NCI-H2029 (cell line): Measurements from ENCODE around the gene ERMN.
"Not testable (repeated sequence)": the region's sequence is repeated elsewhere in the genome, so short reads cannot be mapped to it uniquely, and the experiment has no call there.

Source experiments
- DNase-seq: peaks from one replicate; lab custom pipeline; 2025; lab: John Stamatoyannopoulos, UW

Gene ERMN, protein sequence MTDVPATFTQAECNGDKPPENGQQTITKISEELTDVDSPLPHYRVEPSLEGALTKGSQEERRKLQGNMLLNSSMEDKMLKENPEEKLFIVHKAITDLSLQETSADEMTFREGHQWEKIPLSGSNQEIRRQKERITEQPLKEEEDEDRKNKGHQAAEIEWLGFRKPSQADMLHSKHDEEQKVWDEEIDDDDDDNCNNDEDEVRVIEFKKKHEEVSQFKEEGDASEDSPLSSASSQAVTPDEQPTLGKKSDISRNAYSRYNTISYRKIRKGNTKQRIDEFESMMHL

DNA sequence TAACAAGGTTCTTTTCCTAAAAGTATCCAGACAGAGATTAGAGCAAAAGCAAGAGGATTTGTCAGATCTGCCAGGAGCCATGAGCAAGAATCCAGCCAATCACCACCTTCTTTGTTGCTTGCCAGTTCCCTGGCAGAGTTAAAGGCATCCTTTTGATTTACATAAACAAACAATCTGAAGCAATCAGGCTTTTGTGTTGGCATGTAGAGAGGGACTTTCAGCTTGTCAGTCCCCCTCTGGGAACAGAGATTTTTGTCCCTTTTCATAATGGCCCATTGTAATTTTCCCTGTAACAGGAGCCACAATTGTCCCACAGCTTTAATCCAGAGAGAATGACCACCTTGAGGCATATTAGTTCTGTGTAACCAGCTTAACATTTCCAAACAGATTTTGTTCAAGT, at the start of gene ERMN:
TSS of gene ERMN (minus strand) at position 39 of the 400 bp plus-strand sequence. CDS start 182 bp downstream, outside the sequence.
- DNase-seq, result no peak

DNA sequence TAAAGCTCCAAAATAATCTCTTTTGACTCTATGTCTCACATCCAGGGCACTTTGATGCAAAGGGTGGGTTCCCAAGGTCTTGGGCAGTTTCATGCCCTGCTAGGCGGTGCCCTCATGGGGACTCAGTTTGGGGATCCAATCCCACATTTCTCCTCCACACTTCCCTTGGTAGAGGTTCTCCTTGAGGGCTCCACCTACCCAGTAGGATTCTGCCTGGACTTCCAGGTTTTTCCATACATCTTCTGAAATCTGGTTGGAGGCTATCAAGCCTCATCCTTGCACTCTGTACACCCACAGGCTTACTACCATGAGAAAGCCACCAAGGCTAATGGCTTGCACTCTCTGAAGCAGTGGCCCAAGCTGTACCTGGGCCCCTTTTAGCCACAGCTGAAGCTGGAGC, 49.8 kb upstream of the ERMN start:
- DNase-seq, result no peak

DNA sequence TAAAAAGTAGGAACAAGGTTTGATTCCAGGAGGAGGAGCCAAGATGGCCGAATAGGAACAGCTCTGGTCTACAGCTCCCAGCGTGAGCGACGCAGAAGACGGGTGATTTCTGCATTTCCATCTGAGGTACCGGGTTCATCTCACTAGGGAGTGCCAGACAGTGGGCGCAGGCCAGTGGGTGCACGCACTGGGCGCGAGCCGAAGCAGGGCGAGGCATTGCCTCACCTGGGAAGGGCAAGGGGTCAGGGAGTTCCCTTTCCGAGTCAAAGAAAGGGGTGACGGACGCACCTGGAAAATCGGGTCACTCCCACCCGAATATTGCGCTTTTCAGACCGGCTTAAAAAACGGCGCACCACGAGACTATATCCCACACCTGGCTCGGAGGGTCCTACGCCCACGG, 42.9 kb upstream of the ERMN start:
- DNase-seq, result not testable (repeated sequence)

DNA sequence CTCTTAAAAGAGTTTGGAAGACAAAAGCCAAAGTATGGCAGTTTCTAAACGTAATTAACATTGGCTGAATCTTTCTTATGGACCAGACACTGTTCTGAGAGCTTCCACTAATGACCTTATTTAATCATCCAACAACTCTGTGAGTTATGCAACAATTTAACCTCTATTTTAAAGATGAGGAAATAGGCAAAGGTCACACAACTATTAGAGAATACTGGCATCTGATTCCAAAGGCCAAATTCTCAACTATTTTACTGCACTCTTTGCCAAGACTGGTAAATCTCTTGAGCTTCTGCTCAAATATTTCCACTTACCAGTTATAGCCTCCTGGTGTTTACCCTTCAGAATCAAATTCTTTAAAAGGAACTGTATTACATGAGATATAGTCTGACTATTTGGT, 42.1 kb upstream of the ERMN start:
- no peak for DNase-seq

DNA sequence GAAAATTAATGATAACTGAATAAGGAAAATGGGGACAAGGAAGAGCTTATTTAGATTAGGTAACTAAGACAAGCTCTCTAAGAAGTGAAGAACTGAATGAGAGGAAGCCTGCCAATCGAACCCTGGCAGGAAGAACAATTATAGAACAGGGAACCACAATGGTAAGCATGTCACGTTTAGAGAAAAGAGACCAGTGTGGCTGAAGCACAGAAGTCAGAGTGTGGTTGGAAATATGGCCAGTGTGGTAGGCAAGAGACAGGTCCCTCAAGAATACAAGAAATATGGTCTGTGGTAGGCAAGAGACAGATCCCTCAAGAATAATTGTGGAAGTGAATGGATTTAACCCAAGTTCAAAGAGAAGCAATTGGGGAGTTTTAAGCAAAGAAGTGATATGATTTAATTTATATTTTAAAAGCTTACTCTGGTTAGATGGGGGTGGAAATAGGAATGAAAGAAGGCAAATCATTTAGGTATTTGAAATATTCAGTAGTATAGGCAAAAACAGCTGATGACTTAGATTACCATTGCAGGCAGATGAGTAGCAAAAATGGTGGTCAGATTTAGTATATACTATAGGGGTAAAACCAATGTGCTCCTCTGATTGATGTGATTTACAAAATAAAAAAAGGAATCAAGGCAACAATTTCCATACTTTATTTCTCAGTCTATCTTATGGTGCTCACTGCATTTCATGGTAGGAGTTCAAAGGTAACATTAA, 38.8 kb upstream of the ERMN start:
- no peak for DNase-seq

DNA sequence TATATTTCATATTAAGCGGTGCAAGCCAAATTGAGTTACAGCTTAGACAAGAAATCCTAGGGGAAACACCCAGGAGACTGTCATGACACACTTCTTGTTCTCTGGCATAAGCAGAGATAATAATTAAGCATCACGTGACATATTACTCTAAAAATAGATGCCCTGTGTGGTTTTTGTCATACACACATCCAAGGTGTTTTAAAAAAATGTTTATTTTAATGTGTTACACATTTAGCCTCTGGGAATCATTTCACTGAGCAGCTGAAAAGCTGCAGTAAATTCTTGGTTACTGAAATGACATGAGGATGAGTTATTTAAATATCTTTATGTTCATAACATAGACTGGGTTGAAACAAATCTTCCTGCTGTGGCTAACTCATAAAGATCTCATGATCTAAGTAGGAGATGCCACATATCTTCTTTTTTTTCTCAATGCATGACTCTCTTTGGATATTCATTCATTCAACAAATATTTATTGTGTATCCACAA, 38.0 kb upstream of the ERMN start:
- no peak for DNase-seq

DNA sequence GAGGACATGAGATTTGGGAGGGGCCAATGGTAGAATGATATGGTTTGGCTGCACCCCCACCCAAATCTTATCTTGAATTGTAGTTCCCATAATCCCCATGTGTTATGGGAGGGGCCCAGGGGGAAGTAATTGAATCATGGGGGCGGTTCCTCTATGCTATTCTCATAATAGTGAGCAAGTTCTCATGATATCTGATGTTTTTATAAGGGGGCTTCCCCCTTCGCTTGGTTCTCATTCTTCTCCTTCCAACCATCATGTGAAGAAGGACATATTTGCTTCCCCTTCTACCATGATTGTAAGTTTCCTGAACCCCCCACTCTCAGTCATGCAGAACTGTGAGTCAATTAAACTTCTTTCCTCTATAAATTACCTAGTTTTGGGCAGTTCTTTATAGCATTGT, 37.0 kb upstream of the ERMN start:
- DNase-seq, result no peak

DNA sequence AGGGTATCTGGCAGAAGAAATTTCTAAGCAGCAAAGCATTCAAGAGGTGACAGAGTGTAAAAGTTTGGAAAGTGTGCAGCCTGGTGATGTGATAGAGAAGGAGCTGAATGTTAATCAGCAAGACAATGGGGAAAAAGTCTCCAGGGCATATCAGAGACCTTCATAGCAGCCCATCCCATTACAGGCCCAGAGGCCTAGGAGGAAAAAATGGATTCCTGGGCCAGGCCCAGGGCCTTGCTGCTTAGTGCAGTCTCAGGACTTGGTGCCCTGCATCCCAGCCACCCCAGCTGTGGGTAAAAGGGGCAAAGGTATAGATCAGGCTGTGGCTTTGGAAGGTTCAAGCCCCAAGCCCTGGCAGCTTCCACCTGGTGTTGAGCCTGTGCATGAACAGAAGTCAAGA, 35.9 kb upstream of the ERMN start:
- no peak for DNase-seq

DNA sequence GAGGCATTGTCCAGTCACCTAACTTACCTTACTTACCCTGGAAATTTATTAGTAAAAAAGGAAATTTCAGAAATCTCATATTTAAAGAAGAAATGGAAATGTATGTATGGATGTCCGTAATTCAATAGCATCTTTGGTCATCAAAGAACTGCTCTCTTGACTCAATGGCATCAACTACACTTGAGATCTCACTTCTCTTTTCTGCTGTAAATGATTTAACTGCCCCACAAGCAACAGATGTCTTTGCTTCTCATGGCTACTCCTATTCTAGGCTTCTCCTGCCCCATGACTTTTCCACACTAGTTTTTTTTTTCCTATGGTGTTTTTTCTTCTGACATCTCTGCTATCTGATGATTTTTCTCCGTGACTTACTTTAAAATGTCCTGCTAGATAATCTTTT, 34.0 kb upstream of the ERMN start:
- no peak for DNase-seq

DNA sequence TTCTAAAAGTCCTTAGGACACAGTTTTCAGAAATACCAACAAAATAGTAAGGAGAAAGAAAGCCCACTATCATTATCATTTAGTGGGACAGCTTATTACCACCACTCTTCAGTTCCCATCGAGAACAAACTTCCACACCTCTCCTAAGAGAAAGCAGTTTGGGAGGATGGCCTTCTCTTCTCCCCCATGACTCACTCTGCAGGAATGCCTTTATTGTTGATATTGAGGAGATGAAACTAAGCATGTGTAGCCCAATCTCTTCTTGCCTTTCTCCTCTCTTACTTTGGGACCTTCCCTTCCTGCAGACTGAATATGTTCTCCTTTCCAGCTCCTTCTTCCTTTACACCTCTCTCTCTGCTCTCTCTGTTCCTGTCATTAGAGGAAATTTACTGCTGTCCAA, 30.0 kb upstream of the ERMN start:
- no peak for DNase-seq

DNA sequence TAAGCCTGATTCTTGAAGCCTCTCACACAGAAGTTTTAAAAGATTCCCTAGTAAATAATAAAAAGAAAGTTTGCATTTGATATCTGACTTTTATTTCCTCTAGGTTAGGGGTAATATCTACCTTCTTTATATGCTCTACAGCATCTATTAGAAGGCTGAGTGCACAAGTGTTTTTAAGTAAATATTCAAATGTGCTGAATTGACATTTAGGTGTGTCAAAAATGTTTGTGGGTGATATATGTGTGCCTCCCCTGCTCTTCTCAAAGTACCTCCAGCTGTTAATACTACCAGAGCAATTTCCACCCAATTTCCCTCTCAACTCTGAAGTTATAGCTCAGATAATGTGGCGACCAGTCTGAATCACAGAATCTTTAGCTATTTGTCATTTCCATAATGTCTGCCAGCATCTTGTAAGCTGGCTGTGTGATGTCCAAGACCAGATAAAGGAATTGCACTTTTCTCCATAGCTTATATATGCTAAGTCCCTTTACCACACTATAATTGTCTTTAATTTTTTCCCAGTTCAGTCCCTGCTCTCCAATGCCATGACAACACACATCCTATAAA, 24.4 kb upstream of the ERMN start:
- DNase-seq, result no peak

DNA sequence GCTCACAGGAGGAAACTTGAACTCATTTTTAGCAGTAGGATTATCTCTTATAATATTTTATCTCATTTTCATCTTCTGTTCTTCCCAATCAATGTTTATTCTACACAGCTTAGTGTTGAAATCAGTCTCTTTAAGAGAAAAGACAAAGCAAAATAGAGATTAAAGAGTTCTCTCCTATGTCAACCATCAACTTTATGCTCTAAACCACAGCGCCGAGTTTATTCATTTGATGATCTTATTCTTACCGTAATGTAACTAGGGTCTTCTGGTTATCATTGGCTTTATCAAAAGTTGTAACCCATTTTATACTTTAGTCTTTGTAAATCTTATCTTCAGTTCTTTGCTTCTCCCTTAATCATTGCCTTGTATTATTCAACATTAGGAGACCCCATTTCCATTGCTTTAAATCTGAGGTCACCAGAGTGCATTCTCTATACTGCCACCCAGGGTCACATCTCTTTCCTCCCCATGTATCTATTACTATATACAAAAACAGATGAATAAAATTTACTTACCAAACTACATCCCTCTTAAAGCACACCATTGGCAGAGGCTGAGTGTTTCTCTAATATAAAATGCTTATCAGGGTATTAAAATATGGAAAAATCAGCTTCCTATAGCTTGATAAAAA, 22.8 kb upstream of the ERMN start:
- no peak for DNase-seq

DNA sequence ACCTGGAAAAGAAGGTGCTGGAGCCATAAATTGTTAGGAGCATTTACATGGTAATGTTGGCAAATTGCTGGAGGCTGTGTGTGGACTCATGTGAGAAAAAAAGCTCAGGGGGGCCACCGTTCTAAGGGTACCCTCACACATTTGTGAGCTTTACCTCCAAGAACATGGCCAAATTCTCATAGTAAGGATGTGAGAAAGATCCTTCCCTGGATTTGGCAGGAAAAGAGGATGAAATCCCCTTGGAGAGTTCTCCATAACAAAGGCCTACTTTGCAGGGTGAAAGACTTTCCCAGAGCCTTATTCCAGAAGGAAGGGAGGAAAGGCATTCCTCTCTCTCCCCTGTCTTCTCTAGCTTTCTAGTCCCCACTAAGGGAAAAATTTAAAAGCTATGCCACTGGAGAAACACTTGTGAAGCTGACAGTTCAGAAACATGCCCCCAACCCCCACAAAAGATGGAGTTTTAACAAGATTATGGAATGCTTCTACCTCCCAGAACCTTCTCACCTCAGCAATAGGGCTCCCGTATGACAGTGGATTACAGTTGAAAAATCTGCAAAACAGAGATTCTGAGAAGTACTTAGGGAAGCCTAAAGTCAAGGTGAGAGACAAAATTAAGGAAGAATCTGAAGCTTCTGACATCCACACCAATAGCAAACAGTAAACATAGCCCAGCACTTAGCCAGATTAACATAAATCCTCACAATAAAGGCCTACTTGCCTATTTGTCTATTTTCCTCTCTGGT, 20.2 kb upstream of the ERMN start:
- no peak for DNase-seq

DNA sequence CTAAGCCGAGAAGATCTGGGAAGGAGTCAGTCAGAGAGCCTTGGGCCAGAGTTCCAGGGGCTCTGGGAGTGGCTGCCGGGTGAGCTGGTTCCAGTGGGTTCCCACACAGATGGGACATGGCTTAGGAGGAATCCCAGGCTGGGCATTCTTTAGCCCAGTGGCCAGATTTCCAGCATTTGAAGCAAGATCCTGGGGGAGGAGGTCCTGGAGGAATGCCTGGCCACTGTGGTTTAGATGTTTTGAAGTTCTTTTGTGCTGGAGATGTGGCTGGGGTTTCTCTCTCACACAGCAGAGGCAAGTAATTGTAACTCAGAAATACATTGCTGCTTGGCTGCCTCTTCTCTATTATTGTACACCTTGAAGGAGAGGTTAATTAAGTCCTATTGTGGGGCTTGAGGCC, 15.8 kb upstream of the ERMN start:
- DNase-seq, result not testable (repeated sequence)

DNA sequence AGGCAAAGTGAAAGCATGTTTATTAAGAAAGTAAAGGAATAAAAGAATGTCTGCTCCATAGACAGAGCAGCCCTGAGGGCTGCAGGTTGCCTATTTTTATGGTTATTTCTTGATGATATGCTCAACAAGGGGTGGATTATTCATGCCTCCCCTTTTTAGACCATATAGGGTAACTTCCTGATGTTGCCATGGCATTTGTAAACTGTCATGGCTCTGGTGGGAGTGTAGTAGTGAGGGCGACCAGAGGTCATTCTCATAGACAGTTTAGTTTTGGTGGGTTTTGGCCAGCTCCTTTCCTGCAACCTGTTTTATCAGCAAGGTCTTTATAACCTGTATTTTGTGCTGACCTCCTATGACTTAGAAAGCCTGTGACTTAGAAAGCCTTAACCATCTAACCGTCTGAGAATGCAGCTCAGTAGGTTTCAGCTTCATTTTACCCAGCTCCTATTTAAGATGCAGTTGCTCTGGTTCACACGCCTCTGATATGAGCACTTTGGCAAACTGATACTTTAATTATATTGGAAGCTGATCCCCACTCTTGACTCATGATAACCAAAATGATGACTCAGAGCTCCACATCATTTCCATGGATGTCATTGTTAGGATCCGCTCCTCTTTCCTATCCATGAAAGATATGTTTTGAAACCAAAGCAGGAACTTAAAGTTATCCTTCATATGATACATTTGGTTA, 14.5 kb upstream of the ERMN start:
- DNase-seq, result no peak

DNA sequence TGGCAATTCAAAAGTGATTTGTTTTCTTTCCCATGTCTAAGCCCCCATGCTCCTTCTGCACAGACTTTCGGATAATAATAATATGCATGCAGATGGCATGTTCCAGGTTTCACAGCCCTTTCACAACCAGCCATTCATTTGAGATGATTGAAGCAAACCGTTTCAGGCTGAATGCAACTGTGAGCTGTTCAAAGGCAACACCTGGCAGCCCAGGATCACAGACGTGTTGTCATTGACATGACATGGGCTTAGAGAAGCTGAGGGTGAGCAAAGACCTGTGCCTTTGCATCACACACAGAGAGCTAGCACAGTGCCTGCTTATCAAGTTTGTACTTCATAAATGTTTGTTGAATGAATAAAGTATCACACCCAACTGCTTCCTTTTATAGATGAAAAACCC, 12.4 kb upstream of the ERMN start:
- DNase-seq, result no peak

DNA sequence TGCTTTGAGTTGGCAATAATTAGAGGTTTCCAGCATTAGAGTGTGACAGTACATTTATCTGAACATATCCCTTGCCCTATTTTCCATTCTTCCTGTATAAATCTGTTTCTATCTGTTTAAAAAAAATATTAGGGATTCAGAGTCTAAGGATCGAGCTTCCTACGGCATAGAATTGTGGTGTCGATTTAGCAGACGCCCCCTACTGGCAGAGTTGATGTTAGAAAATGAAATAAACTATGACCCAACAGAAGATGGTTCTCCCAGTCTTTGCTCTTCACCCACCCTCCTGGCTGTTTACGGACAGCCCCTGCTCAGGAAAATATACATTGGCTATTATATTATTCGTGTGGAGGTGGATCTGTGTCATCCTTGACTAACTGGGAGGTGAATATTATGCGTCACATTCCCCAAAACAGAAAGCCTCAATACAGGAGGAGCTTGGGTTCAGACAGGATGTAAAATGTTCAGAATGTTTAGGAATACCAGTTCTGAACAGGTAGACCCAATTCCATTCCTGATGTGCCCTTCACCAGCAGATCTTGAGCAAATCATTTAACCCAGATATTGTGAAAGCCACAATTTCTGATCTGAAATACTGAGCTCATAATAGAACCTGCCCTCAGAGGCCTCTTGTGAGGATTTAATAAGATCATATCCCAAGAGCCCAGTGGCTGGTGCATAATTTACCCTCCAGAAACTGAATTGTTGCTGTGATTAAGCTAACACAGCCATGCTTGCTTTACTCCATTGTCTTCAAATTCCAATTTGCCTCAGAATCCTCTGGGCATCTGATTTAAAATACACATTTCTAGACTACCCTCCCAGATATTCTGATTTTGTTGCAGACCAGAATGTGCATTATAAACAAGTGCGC, 10.8 kb upstream of the ERMN start:
- peak; percentile 4 for DNase-seq

DNA sequence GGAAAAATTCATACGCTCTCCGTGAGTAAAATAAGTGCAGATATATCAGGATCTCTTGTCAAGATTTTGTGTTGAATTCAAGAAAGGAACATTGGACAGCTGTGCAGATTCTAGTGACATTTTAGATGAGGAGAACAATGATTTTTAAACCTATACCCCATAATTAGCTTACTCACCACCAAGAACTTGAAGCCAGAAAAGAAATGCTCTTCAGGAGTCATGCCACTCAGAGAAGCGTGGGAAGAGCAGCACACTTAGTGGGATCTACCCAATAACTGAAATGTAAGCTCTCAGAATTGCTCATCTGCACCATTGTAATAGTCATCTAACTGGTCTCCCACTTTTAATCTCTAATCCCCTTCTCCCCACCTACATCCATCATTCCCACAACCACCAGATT, 9.2 kb upstream of the ERMN start:
- no peak for DNase-seq

DNA sequence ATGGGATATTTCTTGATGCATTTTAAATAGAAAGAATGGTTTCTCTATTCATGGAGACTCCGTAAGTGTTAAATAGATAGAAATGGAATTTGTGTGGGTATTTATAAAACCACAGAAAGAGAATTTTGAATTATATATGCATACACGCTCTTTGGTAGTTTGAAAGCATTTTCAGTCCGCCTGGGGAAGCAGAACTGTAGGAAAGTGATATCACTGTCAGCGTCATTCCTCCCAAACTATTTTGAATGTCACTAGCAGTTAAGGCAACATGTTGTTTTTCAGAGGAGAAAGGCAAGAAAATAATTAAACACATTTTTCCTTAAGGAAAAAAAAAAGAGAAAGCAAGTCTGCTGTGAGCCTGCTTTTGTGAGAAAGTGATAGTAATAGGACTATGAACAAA, 8.7 kb upstream of the ERMN start:
- DNase-seq, result no peak

DNA sequence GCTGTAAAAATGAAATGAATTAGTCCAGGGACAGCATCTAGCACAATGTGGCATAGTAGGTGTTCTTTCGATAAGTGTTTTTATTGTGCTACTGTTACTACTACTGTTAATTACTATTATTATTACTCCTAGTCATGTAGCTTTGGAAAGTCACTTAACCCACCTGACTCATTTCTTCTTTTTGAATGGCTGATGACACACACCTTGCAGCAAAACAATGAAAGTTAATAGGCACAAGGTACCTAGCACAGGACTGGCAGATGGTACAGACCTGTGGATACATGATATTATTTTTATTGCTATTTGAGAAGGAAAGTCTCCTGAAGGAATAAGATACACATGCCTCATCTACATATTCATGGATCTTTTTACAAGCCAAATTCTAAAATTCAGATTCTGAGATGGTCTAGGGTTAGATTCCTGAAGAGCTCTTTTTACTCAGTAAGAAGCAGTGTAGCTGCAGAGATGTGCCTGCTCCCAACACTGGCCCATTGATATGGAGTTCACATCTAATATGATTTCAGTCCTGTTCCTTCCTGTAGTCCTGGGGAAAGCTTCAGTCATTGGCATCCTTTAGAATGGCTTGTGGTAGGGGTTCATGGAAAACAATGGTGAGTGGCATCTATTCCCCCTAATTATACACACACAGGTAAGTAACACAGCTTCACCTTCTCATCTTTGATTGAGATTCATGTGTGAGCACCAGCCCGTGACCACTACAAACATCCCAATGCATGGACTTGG, 7.9 kb upstream of the ERMN start:
- no peak for DNase-seq
